Measurements from ENCODE around the gene RANBP10.

Gene RANBP10

GRCh38 chr16:67726106-67727034, 80.0 kb downstream of the RANBP10 start:
- no peak overlapping the region for H3K4me3 ChIP-seq (replicated peaks in 1 of 2; ENCODE audit: low read depth in 2 of 2, low read length in 2 of 2)
- TF ChIP-seq CTCF (IDR thresholded peaks at IDR 0.05; ENCODE audit: low read depth, low read length): no peak
- no peak for DNase-seq (ENCODE audit: low read depth in 2 of 2)

- TF ChIP-seq CTCF (IDR thresholded peaks at IDR 0.05; ENCODE audit: low read depth, low read length): no peak
- DNase-seq (ENCODE audit: low read depth in 2 of 2): no peak
- no peak overlapping the region for H3K4me3 ChIP-seq (replicated peaks in 1 of 2; ENCODE audit: low read depth in 2 of 2, low read length in 2 of 2)
These were observed 82.5 kb downstream of the RANBP10 start for GRCh38 chr16:67723911-67724305.

GRCh38 chr16:67723151-67723910, 83.0 kb downstream of the RANBP10 start:
- TF ChIP-seq CTCF (IDR thresholded peaks at IDR 0.05; ENCODE audit: low read depth, low read length): no peak
- peak in 1 of 2 donors; percentile 45 for DNase-seq (ENCODE audit: low read depth in 2 of 2)
- no peak overlapping the region for H3K4me3 ChIP-seq (replicated peaks in 1 of 2; ENCODE audit: low read depth in 2 of 2, low read length in 2 of 2)

- DNase-seq (ENCODE audit: low read depth in 2 of 2): peak in 1 of 2 donors; percentile 17
- TF ChIP-seq CTCF (IDR thresholded peaks at IDR 0.05; ENCODE audit: low read depth, low read length): no peak
- H3K4me3 ChIP-seq (replicated peaks in 1 of 2; ENCODE audit: low read depth in 2 of 2, low read length in 2 of 2): peak overlapping the region in 1 of 2 donors; percentile 69
These were observed 86.1 kb downstream of the RANBP10 start for GRCh38 chr16:67720236-67720635.

GRCh38 chr16:67719778-67720144, 86.6 kb downstream of the RANBP10 start:
- no peak for TF ChIP-seq CTCF (IDR thresholded peaks at IDR 0.05; ENCODE audit: low read depth, low read length)
- peak; percentile 52 to 61 for DNase-seq (ENCODE audit: low read depth in 2 of 2)
- peak overlapping the region; percentile 69 to 92 for H3K4me3 ChIP-seq (replicated peaks in 1 of 2; ENCODE audit: low read depth in 2 of 2, low read length in 2 of 2)

- peak; percentile 96 for DNase-seq (ENCODE audit: low read depth in 2 of 2)
- TF ChIP-seq CTCF (IDR thresholded peaks at IDR 0.05; ENCODE audit: low read depth, low read length): no peak
These were observed 87.1 kb downstream of the RANBP10 start, which contains the start of gene GFOD2 for GRCh38 chr16:67719048-67719777. GFOD2 (minus strand) TSS chr16:67719316; CDS start chr16:67685715, 33,601 bp downstream.

More at GRCh38 chr16:67719048-67719777, 87.1 kb downstream of the RANBP10 start, which contains the start of gene GFOD2:
- H3K4me3 ChIP-seq (replicated peaks in 1 of 2; ENCODE audit: low read depth in 2 of 2, low read length in 2 of 2): peak within 1 kb of the TSS; percentile 69 to 92
